HG02970 (cell line): ENCODE results near the gene ANKRD6.

Source experiments
- ATAC-seq: cut with Tn5 transposase; IDR thresholded peaks from one replicate; pipeline ENCODE4 v1.9.1; 2021; ENCODE audit warnings: mild to moderate bottlenecking, moderate library complexity, moderate number of reproducible peaks; ENCODE audit not compliant: unreplicated experiment, low FRiP score

The ANKRD6 gene

DNA sequence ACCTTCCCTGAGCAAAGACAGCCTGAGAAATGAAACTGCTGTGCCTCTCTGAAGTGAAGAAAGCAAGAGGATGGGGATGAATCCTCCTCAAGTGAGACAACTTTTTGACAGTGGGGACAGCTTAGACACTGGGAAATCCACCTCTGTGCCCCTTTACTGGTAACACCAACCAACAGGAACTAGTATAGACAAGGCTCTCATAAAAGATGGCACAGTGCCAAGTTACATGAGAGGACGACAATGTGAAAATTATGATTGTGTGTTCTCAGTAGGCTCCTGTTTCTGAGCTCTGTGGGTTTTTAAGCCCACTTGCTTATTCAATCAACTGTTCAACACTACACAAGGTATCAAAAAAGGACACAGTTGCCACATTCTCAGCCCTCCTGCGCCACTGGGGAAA is 247.2 kb downstream of the ANKRD6 start:
- ATAC-seq: no peak

DNA sequence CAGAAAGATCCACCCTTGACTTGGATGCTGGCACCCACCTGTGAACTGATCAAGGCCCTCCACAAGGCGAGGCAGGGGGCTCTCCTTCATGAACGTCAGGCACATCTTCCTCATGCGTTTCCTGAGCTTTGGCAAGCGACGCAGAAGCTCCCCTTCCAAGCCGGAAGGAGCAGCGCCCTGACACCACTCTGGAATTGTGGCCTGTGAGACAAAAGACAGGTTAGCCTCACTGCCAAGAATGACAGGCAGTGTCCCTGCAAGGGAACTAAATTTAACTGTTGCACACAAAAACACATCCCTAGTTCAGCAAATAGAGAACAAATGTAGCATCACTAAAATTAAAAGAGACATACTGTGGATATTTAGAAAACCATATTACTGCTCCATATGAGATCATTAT is 247.6 kb downstream of the ANKRD6 start:
- ATAC-seq: no peak

DNA sequence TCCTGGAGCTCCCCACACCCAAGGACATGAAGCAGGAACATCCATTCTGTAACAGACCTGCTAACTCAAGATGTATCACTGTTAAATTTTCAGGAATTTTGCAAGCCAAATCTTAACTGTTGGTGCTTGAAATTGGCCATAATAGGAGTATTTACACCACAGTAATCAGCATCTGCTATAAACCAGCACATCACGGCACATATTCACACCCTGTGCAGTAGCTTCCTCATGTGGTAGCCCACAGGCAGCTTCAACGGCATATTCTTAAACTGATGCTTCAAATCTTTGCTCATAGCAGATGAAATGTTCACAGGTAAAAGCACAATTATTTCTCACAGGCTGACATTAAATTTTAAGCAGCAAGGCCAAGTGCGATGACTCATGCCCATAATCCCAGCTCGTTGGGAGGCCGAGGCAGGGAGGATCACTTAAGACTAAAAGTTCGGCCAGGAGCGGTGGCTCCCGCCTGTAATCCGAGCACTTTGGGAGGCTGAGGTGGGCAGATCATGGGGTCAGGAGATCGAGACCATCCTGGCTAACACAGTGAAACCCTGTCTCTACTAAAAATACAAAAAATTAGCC is 249.1 kb downstream of the ANKRD6 start:
- no peak for ATAC-seq

DNA sequence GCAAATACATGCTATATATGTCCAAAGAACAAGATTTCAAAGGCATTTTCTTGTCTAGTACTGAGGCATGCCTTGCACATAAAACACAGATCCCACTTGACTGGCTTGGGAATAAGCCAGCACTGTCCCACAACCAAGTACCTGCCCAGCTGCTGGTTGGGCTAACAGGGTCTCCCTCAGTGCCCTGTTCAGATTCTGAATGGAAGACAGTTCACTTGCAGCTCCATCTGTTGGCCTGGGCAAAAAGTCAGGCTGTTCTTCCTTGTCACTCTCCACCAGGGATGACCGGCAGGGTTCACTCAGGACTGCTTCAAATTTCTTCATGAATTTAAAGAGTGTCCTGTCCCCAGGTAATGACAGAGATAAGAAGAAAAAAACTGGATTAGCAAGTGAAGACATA is 250.0 kb downstream of the ANKRD6 start:
- ATAC-seq: no peak
